Activated CD4-positive, alpha-beta T cell treated with anti-CD3 and anti-CD28 coated beads, Interleukin-2, amount 50 U/mL, for 16 hours (primary cell): ENCODE measurements around the gene PLEKHA8.

ENCODE experiments used
- DNase-seq: peaks from one replicate; pipeline ENCODE4 v3.0.0-alpha.2; 2020

PLEKHA8 gene

DNA sequence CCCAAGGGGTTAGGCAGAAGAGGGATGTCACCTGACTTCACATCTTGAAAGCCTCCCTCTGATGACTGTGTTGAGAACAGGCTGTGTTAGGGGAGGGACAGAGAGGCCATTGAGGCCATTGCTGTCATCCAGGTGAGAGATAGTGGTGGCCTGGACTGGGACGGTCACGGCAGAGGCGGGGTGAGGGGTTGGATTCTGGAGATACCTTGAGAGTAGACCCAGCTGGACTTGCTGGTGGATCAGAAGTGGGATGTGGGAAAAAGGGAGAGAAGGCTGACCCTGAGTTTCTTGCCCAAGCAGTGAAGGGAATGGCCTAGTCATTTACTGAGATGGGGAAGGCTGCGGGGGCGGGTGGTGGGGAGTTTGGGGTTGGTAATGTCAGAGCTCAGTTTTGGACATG lies 120.2 kb downstream of the PLEKHA8 start:
- no peak for DNase-seq

DNA sequence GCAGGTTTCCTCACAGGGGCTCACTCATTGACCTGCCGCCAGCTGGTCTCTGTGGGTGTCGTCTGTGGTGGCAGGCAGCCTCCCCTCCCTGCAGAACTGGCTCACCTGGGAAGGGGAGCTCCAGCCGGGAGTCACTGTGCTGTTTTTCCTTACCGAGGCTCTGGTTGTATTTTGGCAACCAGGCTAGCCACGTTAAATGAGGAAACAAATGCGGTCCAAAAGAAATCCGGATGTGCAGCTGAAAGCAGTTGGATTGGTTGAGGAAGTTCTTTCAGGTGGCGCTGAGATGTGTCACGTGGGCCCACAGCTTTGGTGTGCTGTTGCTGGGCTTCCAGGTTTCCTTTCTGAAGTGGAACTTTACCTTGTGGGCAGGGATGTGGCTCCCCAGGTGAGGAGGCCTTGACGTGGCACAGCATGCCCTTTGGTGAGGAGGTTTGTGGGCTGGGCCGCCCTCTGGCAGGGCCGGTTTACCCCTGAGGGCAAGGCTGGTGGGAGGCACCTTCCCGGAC lies 120.8 kb downstream of the PLEKHA8 start:
- no peak for DNase-seq

DNA sequence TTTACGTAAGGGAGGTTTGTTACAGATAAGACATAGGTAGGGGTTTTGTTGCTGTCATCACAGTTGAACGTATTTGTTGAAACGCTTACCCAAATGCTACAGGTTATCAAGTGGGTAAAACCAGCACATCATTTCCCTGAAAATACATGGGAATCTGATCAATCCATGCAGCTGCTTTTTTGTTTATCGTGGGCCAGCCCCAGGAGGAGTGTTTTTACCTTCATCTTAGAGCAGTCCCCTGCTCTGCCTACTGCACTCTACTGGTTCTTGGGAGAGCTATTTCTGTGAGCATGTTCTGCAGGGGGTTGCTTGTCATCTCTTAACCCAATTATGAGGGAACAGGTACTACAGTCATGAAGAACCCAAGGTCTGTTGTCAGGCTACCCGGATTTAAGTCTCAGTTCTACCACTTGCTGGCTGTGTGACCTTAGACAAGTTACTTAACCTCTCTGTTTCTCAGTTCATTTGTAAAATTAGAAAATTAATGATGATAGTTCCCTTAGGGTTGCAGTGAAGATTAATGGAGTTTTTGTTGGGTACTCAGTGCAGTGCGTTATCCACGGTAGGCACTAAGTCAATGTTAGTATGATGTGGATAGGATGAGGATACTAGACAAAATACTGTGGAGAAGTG lies 121.5 kb downstream of the PLEKHA8 start:
- DNase-seq: no peak

- no peak for DNase-seq
Measured at GRCh38 chr7:30150711-30151110, 122.5 kb downstream of the PLEKHA8 start.

DNA sequence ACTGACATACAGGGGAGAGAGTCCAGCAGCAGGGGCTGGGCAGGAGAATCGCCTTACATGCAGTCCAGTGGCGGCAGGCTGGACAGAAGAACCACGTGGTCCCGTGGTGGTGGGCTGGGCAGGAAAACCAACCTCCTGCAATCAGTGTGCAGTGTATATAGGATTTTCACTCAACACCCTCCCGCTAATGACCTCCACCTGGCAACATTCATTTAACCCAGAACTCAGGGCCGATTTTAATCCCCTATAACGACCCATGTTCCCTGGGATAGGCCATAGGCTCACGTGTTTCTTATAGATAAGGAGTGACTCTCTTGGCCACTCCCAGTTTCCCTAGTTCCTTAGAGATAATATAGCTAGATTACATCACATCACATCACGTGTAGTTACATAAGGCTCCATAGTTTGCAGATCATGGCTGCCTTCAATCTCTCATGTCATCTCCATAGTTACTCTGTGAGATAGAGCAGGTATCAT lies 125.9 kb downstream of the PLEKHA8 start:
- no peak for DNase-seq

GRCh38 chr7:30155481-30155880 lies 127.3 kb downstream of the PLEKHA8 start:
- DNase-seq: no peak

DNA sequence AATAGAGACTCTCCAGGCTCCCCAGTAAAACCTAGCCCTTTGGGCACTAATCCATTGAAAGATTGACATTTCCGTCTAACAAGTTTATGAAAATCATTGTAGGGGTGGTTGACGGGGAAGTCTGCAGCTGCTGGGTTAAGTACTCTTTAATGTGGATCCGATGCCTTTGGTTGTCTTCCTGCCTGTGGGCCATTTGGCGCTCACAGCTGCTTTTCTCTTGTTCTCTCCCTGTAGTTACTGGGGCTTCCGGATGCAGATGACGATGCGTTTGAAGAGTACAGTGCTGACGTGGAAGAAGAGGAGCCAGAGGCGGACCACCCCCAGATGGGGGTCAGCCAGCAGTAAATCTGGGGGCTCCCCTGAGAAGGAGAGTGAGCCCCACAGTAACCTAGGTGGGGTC lies 129.0 kb downstream of the PLEKHA8 start:
- no peak for DNase-seq

DNA sequence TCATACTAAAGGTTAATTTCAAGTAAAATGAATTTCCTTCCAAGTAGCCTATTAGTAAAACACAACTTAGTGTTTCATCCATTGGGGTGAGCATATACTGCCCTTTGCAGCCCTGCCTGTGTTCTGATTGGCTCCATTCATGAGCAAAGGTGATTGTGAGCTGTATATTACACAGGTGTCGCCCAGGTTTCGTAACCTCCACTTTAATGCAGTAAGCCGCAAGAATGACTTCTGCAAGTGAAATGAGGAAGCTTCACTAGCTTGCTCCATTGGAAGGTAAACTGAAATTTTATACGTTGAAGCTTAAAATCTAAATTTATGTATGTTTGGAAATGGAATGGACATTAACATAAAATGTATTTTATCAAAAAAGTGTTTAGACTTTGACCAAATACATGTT lies 131.0 kb downstream of the PLEKHA8 start:
- no peak for DNase-seq

DNA sequence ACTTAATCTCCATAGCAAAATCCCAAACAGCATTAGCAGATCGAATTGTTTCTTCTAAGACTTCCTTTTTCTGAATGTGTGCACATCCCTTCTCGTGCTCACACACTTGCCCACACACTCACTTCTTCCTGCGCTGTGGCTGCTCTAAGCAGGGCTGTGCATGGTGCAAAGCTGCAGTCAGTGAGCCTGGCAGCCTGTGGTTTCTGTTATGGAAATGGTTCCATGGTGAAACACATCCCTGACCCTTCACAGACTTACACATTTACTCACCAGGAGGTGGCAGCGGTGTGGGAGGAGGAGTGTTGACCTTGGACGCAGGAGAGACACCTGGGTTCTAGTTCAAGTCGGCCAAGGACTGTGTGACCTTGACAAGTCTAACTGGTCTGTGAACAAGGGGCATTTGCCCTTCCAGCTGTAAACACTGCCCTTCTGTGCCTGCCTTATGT lies 131.5 kb downstream of the PLEKHA8 start:
- DNase-seq: peak; percentile 51

DNA sequence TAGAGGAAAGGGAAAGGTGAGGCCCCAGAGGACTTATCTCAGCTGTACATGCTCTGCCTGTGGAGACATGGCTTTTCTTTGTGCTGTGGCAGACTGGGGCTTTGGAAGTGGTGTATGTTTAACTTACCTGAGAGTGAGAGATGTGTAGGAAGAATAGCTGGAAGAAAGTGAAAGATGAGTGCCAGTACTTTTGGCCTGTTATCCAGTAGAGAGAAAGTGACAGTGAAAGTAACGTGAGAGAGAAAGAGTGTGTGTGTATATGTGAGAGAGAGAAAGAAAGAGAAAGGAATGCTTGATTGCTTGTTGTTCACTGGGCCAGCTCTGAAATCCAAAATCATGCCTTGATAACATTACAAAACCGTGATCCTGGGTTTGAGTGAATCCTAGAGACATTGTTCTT lies 132.1 kb downstream of the PLEKHA8 start:
- DNase-seq: no peak

DNA sequence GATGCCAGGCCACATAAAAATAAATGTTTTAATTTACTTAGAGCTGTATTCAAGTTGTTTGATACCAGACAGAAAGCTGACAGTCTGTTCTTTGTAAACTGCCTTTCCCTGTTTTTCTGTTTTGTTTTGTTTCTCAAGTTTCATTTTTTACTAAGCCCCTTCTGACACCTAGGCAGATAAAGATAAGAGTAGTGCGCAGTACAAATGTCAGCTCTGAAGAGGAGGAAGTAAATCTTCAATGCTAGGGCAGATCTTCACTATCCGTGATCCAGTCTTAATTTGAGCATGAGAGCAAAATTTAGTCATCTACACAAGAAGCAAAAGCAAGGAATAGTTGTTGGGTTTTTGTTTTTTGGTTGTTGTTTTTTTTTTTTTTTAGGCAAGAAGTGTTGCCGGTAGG lies 133.9 kb downstream of the PLEKHA8 start:
- DNase-seq: no peak

GRCh38 chr7:30162622-30163124 lies 134.5 kb downstream of the PLEKHA8 start:
- DNase-seq: peak; percentile 29

- peak; percentile 51 for DNase-seq
Measured at GRCh38 chr7:30163231-30163894, 135.2 kb downstream of the PLEKHA8 start.

GRCh38 chr7:30164567-30164966 lies 136.4 kb downstream of the PLEKHA8 start:
- DNase-seq: peak; percentile 39

GRCh38 chr7:30165590-30165989 lies 137.4 kb downstream of the PLEKHA8 start:
- DNase-seq: no peak

GRCh38 chr7:30166155-30166840 lies 138.1 kb downstream of the PLEKHA8 start:
- no peak for DNase-seq

- DNase-seq: no peak
Measured at GRCh38 chr7:30166841-30167235, 138.6 kb downstream of the PLEKHA8 start.

GRCh38 chr7:30167901-30168300 lies 139.7 kb downstream of the PLEKHA8 start:
- DNase-seq: no peak

GRCh38 chr7:30168835-30169573 lies 140.8 kb downstream of the PLEKHA8 start:
- no peak for DNase-seq

DNA sequence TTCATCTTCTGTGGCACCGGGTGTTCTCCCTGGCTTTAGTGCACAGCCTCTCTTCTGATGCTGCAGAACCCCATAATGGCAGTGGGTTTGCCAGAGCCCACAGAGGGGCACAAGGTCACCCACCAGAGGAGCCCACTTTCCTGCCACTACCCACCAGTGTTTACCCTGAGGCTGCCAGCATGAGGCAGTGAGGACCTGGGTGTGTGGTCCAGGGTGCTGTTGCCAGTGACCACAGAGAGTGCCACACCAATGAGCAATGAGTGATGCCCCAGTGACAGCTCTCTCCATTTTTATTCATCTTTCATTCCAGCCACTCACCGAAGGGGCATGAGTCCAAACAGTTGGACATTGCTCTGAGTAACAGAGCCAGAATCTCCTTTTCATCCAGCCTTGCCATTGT lies 141.4 kb downstream of the PLEKHA8 start:
- DNase-seq: no peak

DNA sequence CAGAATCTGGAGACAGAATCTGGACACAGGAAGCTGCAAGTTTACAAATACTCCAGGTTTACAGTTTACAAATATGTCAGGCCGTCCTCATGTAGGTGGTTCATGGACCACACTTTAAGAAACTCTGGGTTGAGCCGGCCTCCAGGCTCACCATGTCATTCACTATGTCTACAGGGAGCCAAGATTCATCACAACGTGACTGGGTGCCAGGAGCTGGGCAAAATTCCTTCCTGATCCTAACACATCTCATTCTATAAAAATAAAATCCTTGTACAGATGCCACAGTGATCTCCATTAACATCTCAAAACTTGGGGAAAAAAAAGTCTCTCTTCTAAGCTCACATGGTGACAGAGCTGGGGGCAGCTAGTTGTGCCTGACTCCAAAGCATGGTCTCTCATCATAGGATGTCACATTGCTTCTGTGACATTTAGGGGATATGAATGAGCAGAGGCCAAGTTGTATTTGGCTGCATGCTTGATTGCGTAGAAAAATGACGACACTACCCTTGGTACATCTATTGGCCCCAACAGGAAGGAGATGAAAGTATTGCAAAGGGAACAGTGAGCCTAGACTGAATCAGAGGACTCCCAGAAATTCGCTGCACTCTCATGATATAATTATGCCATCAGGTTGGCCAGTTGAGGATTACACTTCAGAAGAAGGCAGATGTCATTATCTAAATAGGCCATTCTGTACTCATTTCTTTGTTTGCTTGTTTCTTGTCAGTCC lies 142.4 kb downstream of the PLEKHA8 start:
- no peak for DNase-seq

GRCh38 chr7:30171766-30172447 lies 143.7 kb downstream of the PLEKHA8 start:
- DNase-seq: no peak
